Upper lobe of right lung (tissue), 1 donor: ENCODE data around the gene TVP23A. TPM values are rescaled to one million over a fixed set of nuclear protein-coding genes. Genes with fewer than 3 reads are reported as not detected.
"Not testable (repeated sequence)": the region's sequence is repeated elsewhere in the genome, so short reads cannot be mapped to it uniquely, and the experiment has no call there.

Experiments
- ATAC-seq: fragments of 200-7000 bp; cut with Tn5 transposase; one replicate; pipeline ENCODE4 v1.9.1; 2020; ENCODE audit warnings: mild to moderate bottlenecking, moderate library complexity
- DNase-seq: peaks from one replicate; pipeline ENCODE4 v3.0.0-alpha.2; 2020
- H3K27ac ChIP-seq: fragments of 200-600 bp; one replicate; pipeline ENCODE4 v1.8.0; 2022
- H3K27me3 ChIP-seq: fragments of 200-600 bp; one replicate; pipeline ENCODE4 v1.8.0; 2022; ENCODE audit warnings: mild to moderate bottlenecking
- H3K36me3 ChIP-seq: fragments of 200-600 bp; one replicate; pipeline ENCODE4 v1.8.0; 2022
- H3K4me1 ChIP-seq: fragments of 200-600 bp; one replicate; pipeline ENCODE4 v1.8.0; 2022
- H3K4me3 ChIP-seq: fragments of 200-600 bp; one replicate; pipeline ENCODE4 v1.8.0; 2022; ENCODE audit warnings: mild to moderate bottlenecking
- H3K9me3 ChIP-seq: fragments of 200-600 bp; one replicate; pipeline ENCODE4 v1.8.0; 2022
- intact Hi-C: fragments of 100-400 bp; cut with DNase I; formaldehyde crosslinking; loops from one replicate; pipeline ENCODE4 v1.11.0; 2022
- total RNA-seq: library from RNA; stranded (reverse); fragmentation: NEBNext Ultra II Directional; extraction: Animal tissue kit (Norgen Biotek cat#: 25700); gene quantifications from one replicate; pipeline ENCODE4 v1.2.1, GENCODE V29; 2021
- TF ChIP-seq, protein P1 (sequence below): fragments of 200-600 bp; IDR thresholded peaks from one replicate; pipeline ENCODE4 v1.8.0; 2022; ENCODE audit warnings: antibody characterized with exemption
- donor health status: DM: no; HTN: yes; CAD: no; lungs with severe emphysema.

The TVP23A gene
- total RNA-seq, 1 donor from 2014 or later, result 0.69 TPM

DNA sequence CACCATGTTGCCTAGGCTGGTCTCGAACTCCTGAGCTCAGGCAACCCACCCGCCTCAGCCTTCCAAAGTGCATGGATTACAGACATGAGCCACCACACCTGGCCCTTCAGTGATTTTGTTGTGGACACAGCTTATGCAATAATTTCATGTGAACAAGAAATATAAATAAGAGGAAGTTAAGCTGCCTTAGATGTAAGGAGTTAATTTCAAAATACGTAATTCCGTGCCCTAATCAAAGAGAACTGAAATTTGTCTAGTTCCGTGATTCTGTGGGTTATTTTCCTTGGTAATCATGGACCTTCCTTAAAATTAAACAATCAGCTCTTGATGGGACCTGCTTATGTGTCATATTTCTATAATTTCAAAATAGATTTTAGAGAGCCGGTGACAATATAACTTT is 11.9 kb downstream of the TVP23A start:
- Histone ChIP-seq H3K36me3 (no peaks in the 10 kb centered on the region), H3K27me3 (no peaks in the 10 kb centered on the region), H3K4me1 (no peaks in the 10 kb centered on the region), H3K9me3 (no peaks in the 10 kb centered on the region), H3K4me3 (no peak overlapping the region), H3K27ac (no peak overlapping the region)
- TF ChIP-seq, protein P1, sequence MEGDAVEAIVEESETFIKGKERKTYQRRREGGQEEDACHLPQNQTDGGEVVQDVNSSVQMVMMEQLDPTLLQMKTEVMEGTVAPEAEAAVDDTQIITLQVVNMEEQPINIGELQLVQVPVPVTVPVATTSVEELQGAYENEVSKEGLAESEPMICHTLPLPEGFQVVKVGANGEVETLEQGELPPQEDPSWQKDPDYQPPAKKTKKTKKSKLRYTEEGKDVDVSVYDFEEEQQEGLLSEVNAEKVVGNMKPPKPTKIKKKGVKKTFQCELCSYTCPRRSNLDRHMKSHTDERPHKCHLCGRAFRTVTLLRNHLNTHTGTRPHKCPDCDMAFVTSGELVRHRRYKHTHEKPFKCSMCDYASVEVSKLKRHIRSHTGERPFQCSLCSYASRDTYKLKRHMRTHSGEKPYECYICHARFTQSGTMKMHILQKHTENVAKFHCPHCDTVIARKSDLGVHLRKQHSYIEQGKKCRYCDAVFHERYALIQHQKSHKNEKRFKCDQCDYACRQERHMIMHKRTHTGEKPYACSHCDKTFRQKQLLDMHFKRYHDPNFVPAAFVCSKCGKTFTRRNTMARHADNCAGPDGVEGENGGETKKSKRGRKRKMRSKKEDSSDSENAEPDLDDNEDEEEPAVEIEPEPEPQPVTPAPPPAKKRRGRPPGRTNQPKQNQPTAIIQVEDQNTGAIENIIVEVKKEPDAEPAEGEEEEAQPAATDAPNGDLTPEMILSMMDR, result no peak
- ATAC-seq (peak; percentile 58), DNase-seq (no peak)
- intact Hi-C loops, result no loop called here

DNA sequence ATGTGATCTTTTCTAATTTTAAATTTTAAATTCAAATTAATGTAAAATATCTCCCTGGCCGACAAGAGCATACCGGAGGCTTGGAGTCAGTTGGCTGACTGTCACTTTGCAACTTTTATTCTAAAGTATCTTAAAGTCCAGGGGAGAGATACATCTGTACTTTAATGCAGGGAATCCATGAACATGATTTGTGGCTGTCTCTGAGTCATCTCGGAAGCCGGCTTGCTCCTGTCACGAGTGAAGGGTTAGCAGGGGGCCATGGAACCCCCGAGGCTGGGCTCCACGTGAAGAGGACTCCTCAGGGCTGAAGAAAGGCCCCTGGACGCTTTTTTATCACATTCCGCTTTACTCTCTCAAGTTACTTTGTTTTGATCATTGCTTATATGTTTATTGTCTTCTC is 13.3 kb downstream of the TVP23A start:
- intact Hi-C loops, result no loop called here
- DNase-seq (no peak), ATAC-seq (no peak)
- TF ChIP-seq, protein P1, result no peak
- Histone ChIP-seq H3K27ac (no peak overlapping the region), H3K36me3 (no peaks in the 10 kb centered on the region), H3K4me3 (no peak overlapping the region), H3K4me1 (no peaks in the 10 kb centered on the region), H3K27me3 (no peaks in the 10 kb centered on the region), H3K9me3 (no peaks in the 10 kb centered on the region)

DNA sequence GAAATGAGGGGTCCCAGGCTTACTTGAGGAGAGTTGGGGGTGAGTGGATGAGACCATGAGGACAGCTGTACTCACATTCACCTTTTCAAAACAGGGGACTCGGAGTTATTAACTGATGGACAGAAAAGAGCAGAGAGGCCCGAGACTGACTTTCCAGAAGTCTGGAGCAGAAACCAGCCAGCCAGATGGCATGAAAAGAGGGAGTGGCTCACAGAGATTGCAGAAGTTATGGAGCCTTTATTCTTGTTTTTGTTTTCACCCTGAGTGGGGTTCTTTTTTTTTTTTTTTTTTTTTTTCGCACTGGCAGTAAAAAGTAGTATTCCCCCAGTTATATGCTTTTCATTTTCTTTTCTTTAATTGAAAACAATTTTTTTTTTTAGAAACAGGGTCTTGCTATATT is 18.9 kb downstream of the TVP23A start:
- Histone ChIP-seq H3K27me3 (no peaks in the 10 kb centered on the region), H3K4me1 (no peaks in the 10 kb centered on the region), H3K27ac (no peak overlapping the region), H3K36me3 (no peaks in the 10 kb centered on the region), H3K9me3 (no peaks in the 10 kb centered on the region), H3K4me3 (no peak overlapping the region)
- TF ChIP-seq, protein P1, result no peak
- intact Hi-C loops, result no loop called here
- DNase-seq, result no peak
- peak; percentile 27 for ATAC-seq

DNA sequence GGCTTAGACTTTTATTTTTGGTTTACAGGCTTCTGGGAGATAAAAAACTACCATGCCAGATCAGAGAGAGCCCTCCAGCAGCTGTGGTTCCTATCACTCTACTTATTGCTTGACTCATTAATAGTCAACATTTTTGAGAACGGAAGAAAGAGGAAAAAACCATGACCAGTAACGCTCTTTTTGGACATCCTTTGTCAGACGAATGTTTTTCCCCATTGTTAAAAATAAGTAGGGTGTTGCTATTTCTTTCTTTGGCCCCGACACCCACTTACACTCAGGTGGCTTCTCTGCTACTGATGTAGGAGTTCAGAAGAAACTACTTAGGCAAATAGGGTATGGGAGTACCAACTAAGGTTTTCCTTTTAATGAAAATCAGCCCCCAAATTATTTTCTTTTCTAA is 27.5 kb downstream of the TVP23A start:
- Histone ChIP-seq H3K27ac (no peak overlapping the region), H3K9me3 (no peaks in the 10 kb centered on the region), H3K27me3 (no peaks in the 10 kb centered on the region), H3K4me3 (no peak overlapping the region), H3K4me1 (no peaks in the 10 kb centered on the region), H3K36me3 (no peaks in the 10 kb centered on the region)
- TF ChIP-seq, protein P1, result no peak
- no peak for DNase-seq
- no peak for ATAC-seq
- intact Hi-C loops, result no loop called here

DNA sequence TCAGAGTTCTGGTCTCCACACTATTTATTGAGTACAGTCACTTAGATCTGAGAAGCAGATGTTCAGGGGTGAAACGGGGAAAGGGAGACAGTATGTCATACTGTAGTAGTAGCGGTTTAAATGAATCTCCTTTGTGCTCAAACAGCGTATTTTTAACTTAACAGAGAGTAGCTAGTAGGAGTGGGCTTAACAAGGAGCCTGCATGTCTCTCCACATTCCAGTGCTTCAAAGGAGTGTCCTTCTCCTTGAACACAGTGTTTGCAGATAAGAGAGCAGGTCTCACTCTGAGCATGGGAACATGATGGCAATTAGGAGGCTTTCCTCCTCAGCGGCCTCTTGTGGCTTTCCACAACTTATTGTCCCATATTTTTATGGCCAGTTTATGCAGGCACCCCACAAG is 30.0 kb downstream of the TVP23A start:
- intact Hi-C loops, result not testable (repeated sequence)

DNA sequence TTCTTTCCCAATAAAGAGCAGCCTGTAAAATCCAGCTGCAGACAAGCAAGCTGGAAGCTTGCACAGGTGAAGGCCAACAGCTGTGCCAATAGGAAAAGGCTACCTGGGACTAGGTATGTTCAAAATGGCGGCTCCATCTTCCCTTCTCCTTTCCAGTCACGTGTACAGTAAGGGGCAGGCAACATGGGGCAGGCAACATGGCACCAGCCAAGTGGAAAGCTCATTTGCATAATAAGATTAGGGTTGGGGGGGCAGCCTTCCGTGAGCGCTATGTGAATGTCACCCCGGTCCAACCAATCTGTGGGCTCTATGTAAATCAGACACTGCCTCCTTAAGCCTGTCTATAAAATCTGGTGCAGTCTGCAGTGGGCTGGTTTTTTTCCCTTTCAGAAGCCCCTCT is 31.3 kb downstream of the TVP23A start:
- no peaks in the 10 kb centered on the region for H3K27me3 ChIP-seq
- no peak overlapping the region for H3K27ac ChIP-seq
- H3K36me3 ChIP-seq, result no peaks in the 10 kb centered on the region
- intact Hi-C loops, result no loop called here
- ATAC-seq (no peak), DNase-seq (no peak)
- H3K4me1 ChIP-seq, result no peaks in the 10 kb centered on the region
- H3K4me3 ChIP-seq, result no peak overlapping the region
- TF ChIP-seq, protein P1, result no peak
- no peaks in the 10 kb centered on the region for H3K9me3 ChIP-seq

More for the DNA sequence above, 30.0 kb downstream of the TVP23A start:
- not testable (repeated sequence) for H3K9me3 ChIP-seq, H3K27ac ChIP-seq, H3K36me3 ChIP-seq, H3K4me1 ChIP-seq, DNase-seq, H3K27me3 ChIP-seq, H3K4me3 ChIP-seq
- peak; percentile 36 for ATAC-seq
